Sigmoid colon (tissue), 4 donors: Measurements from ENCODE around the gene GRID2.

Experiments
- POLR2A ChIP-seq, 2 donors: fragments of 450-650 bp; IDR thresholded peaks; one replicate each; pipeline ENCODE4 v1.6.1; 2016; ENCODE audit warnings: antibody characterized with exemption in 2 of 2, mild to moderate bottlenecking in 2 of 2, moderate library complexity in 2 of 2
- POLR2AphosphoS5 ChIP-seq, 4 donors: sonication (generic); formaldehyde crosslinking; IDR thresholded peaks; one replicate each; pipeline ENCODE4 v1.6.1; 2017; ENCODE audit warnings: antibody characterized with exemption in 4 of 4
- TF ChIP-seq, protein P1 (sequence below), 4 experiments: fragments of 450-650 bp in 3 of 4; fragments of 200-600 bp in 1 of 4; IDR thresholded peaks; one replicate each; pipeline ENCODE4 v1.5.1; 2016 to 2019; ENCODE audit warnings: antibody characterized with exemption in 4 of 4, mild to moderate bottlenecking in 3 of 4, moderate library complexity in 2 of 4

- TF ChIP-seq, protein P1, sequence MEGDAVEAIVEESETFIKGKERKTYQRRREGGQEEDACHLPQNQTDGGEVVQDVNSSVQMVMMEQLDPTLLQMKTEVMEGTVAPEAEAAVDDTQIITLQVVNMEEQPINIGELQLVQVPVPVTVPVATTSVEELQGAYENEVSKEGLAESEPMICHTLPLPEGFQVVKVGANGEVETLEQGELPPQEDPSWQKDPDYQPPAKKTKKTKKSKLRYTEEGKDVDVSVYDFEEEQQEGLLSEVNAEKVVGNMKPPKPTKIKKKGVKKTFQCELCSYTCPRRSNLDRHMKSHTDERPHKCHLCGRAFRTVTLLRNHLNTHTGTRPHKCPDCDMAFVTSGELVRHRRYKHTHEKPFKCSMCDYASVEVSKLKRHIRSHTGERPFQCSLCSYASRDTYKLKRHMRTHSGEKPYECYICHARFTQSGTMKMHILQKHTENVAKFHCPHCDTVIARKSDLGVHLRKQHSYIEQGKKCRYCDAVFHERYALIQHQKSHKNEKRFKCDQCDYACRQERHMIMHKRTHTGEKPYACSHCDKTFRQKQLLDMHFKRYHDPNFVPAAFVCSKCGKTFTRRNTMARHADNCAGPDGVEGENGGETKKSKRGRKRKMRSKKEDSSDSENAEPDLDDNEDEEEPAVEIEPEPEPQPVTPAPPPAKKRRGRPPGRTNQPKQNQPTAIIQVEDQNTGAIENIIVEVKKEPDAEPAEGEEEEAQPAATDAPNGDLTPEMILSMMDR (IDR thresholded peaks at IDR 0.05): no peak
- TF ChIP-seq POLR2AphosphoS5 (IDR thresholded peaks at IDR 0.05) (no peak), POLR2A (IDR thresholded peaks at IDR 0.05) (no peak)
Observed at GRCh38 chr4:93186846-93187245, 883.1 kb downstream of the GRID2 start.
